GM19397 (cell line): Measurements from ENCODE around the gene FOXN3.

Source experiments
- ATAC-seq: cut with Tn5 transposase; IDR thresholded peaks from one replicate; pipeline ENCODE4 v1.9.1; 2021; ENCODE audit warnings: mild to moderate bottlenecking, moderate library complexity; ENCODE audit not compliant: unreplicated experiment

Gene FOXN3

GRCh38 chr14:89411976-89412375 lies 5.1 kb downstream of the FOXN3 start:
- ATAC-seq, result no peak

- ATAC-seq, result no peak
Observed at GRCh38 chr14:89409961-89410360, 7.1 kb downstream of the FOXN3 start.

GRCh38 chr14:89408907-89409700 lies 7.9 kb downstream of the FOXN3 start:
- ATAC-seq, result no peak

DNA sequence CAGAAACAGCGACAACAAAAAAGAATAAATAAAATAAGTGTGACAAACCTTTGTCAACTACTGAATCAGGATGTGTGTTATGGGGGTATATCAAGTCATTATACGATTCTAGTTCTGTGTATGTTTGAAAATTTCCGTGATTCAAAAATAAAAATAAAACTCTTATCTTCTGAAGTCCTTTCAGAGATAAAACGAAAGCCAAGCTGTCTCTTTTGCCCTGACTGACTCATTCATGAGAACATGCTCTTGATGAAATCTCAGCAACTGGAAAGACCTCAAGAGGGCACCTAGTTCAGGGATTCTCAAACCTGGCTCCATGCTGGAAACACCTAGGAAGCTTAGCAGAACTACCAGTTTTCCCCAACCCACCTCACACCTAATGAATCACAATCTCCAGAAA lies 9.2 kb downstream of the FOXN3 start:
- no peak for ATAC-seq

GRCh38 chr14:89406941-89407340 lies 10.1 kb downstream of the FOXN3 start:
- no peak for ATAC-seq

DNA sequence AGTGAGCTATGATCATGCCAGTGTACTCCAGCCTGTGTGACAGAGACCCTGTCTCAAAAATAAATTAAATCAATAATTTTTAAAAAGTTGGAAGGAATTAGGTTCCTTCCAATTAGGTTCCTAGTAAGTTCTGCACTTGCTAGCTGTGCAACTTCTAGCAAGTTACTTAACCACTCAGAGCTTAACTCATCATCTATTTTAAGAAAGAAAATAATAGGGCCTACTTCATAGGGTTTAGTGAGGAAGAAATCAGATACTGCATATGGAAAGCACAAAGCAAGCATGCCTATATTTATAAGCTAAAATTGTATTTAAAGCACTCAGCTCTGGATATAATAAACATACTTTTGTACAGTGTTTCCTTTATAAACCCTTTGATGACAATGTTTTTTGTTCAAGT lies 10.7 kb downstream of the FOXN3 start:
- ATAC-seq, result no peak

GRCh38 chr14:89405712-89406111 lies 11.3 kb downstream of the FOXN3 start:
- ATAC-seq, result no peak

DNA sequence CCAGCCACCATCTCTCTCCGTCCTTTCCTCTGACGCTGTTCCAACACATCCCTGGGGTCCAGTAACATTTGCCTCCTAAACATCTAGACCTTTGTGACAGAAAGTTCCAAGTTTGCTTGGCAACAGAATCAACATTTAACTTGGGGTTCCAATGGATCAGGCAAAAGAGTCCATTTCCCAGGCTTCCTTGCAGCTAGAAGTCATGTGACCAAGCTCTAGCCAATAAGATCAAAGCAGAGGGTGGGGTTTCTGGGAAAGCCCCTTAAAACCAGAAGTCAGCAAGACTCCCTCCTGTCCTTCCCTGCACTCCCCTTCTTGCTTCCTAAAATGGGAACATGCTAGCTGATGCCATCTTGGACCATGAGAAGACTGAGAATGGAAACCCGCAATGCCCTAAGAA lies 14.7 kb downstream of the FOXN3 start:
- no peak for ATAC-seq

DNA sequence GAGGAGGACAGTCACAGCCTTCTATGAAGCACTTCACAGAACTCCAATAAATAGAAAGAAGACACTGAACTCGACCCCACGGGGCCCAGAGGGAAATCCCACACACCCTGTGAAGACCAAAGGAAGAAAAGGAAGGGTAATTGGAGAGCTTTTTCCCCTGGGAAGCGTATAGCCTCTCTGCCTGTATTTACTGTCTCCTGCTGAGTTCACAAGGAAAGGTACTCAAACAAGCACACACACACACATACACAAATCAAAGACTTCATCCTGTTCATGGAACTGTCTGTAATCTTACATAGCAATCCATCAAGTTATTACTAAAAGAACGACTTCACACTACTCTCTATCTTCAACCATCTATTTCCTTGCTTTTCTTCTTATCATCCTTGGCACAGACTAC lies 15.3 kb downstream of the FOXN3 start:
- ATAC-seq, result no peak

DNA sequence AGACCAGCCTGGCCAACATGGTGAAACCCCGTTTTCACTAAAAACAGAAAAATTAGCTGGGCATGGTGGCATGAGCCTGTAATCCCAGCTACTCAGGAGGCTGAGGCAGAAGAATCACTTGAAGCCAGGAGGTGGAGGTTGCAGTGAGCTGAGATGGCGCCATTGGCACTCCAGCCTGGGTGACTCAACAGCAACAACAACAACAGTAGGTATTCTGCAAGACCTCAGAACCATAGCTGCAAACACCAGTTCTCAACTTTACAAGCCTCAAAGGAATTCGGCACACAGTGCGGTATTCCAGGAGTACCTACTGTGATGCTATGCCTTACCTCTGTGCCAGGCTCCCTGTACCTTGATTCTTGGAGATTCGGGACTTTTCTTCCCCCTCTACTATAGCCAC lies 15.8 kb downstream of the FOXN3 start:
- ATAC-seq, result no peak

DNA sequence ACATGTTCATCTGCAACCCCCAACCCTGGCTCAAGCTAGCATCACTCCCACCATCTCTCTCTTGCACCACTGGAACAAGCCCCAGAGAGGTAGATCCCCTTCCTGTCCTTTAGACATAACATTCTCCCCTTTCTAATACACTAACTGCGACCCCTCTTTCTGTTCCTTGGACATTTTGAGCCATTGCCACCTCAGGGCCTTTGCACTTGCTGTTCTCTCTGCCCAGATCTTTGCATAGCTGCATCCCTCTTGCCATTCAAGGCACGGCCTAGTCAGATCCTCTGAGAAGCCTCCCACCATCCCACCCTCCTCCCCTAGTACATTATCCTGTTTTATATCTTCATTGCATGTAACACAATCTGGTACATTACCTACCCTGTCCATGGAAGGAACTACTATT lies 16.5 kb downstream of the FOXN3 start:
- ATAC-seq, result no peak

DNA sequence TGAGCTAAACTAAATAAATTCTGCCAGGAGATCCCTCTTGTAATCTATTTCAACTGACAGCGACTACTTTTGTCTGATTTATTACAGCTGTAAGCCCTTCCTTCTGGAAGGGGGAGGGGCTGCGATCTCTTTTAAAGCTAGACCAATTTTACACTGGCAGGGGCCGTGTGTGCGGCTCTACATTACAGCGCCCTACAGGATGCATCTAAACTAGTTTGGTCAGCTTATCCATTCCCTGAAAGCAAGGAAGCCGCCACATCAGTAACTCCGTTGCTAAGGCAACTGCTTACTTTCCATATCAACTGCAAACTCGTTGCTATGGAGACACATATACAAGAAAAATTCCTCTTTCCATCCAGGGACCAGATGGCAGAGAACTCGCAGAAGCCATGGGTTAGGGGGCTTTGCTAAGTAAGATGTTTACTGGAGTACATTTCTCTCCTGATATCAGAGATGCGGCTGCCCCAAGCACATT lies 17.4 kb downstream of the FOXN3 start:
- ATAC-seq, result no peak

DNA sequence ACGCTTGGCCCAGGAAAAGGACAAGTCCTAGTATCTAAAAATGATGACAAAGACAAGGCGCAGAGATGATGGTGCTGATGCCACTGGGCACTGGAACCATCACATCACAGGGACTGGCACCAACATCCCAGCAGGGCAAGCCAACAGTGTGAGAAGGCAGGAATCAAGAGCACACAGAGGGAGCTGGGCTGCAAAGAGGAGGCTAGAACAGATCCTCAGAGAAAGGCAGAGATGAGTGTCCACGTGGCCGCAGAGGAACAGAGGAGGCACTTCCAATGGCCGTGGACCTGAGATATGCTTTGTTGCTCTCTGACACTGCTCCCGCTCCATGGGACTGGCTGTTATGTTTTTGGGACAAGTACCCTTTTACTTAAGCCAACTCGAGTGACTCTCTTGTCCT lies 17.9 kb downstream of the FOXN3 start:
- no peak for ATAC-seq

DNA sequence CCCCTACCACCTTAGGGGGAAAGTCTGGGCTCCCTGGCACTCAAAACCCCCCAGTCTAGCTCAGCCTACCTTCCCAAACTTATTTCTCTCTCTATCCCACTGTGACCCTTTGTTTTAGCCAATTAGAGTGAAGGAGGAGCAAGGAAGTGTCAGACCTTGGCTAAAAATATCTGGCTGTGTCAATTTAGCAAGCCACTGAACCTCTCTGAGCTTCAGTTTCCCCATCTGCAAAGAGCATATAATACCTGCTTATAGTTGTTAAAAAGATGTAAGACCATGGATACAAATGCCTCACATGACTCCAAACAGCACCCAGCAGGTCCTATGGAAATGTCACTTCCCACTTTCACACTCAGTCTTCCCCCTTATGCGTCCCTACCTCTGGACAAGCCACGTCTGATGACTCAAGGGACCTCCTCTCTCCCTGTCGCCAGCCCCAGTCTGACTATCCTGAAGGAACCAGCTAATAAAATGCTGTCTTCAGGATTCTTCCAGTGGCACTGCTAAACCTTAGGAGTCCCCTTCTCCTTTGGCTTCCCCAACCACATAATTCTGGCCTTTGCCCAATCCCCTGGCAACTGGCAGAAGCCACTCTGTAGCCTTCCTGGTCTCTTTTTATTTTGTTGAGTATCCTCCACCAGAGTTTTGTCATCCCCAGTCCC lies 19.3 kb downstream of the FOXN3 start:
- ATAC-seq, result no peak

DNA sequence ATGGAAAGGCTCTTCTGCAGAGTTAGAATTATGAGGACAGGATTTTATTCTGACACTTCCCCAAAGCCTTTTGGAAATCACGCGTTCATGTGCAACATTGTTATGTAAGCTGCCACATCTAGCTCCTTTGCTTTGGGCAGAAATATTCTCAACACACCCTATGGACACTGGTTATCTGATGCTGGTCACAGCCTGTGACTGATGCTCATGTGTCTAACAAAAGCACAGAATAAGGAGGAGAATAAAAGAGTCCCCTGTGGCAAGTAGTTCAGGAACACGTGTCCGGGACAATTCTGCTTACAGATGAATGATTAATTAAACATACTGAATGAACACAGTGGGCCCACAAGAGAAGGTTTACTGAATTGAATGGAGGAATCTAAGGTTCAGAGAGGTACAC lies 22.1 kb downstream of the FOXN3 start:
- no peak for ATAC-seq

DNA sequence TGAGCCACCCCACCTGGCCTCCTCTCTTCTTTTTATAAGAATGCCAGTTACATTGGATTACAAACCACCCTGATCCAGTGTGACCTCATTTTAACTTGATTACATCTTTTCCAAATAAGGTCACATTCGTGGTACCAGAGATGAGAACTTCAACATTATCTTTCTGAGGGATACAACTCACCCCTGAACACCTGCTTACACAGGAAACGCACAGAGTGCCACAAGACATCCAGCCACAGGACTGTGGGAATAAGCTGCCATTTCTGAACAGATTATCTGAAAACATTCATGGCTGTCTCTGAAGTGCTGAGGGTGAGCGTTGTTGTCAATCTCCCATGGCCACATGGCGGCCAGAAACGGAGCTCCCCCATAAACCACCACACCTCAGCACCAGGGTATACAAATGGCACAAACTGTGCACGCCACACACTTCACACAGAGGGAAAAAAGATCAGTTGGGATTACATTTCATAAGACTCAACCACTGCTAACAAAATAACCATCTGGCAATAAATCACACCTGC lies 23.7 kb downstream of the FOXN3 start:
- ATAC-seq, result no peak

DNA sequence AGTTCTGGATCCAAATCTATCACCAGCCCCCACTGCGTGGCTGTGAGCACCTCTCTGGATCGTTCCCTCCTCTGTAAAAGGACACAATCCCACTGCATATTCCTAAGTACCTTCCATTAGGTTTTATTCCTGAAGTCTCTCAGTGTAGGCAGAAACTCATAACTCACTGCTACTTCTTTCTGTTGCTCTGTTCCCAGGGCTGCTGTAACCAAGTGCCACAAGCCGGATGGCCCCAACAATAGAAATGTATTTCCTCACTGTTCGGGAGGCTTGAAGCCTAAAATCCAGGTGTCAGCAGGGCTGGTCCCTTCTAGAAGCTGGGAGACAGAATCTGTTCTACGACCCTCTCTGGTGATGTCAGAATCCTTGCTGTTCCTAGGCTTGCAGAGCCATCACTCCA lies 24.9 kb downstream of the FOXN3 start:
- ATAC-seq, result no peak

DNA sequence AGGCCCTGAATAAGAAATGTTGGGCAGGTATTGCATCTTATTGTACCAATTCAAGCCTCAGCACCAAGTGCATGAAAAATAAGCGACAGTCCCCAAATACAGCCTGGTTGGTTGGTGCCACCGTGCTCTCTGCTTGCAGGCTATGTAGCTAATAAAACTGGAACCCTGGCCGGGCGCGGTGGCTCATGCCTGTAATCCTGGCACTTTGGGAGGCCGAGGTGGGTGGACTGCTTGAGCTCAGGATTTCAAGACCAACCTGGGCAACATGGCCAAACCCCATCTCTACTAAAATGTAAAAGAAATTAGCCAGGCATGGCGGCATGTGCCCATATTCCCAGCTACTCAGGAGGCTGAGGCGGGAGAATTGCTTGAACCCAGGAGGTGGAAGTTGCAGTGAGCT lies 25.5 kb downstream of the FOXN3 start:
- ATAC-seq, result no peak

DNA sequence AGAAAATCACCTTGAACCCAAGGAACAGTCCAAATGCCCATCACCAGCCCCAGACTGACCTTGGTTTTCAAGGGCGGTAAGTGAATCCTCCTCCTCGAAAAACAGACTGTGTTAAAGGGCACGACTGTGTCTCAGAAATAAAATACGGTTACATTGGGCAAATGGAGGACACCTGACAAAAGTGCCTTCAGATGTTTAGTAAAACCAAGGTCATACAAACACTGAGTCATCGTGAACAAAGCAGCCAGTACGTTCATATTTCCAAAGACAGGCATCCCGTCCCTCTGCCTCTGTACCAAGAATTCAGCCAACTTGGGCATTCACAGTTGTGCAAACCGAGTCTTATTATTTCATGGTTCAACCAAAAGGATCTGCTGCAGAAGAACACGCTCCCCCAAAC lies 25.9 kb downstream of the FOXN3 start:
- no peak for ATAC-seq

DNA sequence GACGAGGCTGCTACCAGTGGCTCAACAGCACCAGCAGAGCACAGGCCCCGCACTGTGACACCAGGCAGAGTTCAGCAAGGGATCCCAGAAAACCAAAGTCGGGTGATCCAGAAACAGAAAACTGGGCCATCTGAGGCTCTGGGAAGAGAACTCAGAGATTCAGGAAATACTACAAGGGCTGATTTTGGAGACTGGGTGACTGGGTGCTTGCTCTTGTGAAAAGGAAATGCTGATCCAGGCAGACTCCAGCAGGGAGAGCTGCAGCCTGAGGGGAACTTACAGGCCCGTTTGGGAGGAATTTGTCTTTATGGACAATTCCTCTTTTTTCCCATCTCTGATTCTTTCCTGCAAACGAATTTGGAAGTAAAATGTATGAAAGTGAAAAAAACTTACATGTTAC lies 28.2 kb downstream of the FOXN3 start:
- ATAC-seq, result no peak

DNA sequence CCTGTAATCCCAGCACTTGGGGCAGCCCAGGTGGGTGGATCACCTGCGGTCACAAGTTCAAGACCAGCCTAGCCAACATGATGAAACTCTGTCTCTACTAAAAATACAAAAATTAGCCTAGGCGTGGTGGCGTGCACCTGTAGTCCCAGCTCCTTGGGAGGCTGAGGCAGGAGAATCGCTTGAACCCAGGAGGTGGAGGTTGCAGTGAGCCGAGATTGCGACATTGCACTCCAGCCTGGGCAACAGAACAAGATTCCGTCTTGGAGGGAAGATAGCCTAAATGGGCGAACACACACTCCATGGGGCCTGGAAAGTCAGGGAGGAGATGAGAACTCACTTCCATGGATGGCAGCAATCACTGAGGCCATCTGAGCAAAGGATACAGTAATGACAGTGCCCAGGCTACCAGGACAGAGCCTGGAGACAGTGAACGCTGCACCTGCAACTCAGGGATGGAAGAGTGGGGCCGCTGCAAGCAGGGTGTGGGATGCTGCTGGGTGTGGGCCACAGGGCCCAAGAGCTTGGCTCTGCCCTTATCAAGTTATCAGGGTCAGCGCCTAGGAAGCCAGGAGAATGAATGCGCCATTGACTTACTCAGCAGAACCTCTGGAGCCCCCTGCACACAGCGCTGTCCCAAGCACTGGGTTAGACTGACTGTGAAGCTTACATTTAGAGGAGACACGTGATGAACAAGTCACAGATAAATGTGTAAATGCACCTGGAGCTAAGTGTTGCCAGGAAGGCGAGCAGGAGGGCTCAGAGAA lies 28.9 kb downstream of the FOXN3 start:
- no peak for ATAC-seq
